Activated naive CD8-positive, alpha-beta T cell treated with anti-CD3 and anti-CD28 coated beads, Interleukin-2, amount 50 U/mL, for 16 hours (primary cell): ENCODE measurements around the gene HTR3B.
"Not testable (repeated sequence)": the region's sequence is repeated elsewhere in the genome, so short reads cannot be mapped to it uniquely, and the experiment has no call there.

Source experiments
- DNase-seq: peaks from one replicate; pipeline ENCODE4 v3.0.0-alpha.2; 2020; ENCODE audit warnings: low read depth, low spot score

Gene HTR3B, protein sequence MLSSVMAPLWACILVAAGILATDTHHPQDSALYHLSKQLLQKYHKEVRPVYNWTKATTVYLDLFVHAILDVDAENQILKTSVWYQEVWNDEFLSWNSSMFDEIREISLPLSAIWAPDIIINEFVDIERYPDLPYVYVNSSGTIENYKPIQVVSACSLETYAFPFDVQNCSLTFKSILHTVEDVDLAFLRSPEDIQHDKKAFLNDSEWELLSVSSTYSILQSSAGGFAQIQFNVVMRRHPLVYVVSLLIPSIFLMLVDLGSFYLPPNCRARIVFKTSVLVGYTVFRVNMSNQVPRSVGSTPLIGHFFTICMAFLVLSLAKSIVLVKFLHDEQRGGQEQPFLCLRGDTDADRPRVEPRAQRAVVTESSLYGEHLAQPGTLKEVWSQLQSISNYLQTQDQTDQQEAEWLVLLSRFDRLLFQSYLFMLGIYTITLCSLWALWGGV

GRCh38 chr11:113904379-113905101 lies at the start of gene HTR3B:
HTR3B (plus strand) TSS chr11:113904796; CDS start chr11:113904934, 138 bp downstream.
- no peak for DNase-seq

DNA sequence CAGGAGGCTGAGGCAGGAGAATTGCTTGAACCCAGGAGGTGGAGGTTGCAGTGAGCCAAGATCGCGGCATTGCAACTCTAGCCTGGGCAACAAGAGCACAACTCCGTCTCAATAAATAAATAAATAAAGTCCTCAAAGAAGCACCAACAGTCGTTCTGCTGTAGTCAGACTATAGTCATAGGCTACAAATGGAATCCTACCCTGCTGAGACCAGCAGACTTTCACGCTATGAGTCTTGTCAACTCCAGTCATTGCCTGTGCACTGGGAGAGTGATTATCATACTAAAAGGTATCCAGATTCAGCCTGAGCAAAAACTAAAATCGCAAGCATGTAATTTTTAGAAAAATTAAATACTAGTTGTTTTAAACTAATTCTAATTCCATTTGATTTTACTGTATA lies 48.8 kb upstream of the HTR3B start:
- no peak for DNase-seq

- no peak for DNase-seq
Observed at GRCh38 chr11:113856966-113857759, 47.4 kb upstream of the HTR3B start.

- no peak for DNase-seq
Observed at GRCh38 chr11:113859665-113860064, 44.9 kb upstream of the HTR3B start.

GRCh38 chr11:113862435-113862834 lies 42.2 kb upstream of the HTR3B start:
- no peak for DNase-seq

DNA sequence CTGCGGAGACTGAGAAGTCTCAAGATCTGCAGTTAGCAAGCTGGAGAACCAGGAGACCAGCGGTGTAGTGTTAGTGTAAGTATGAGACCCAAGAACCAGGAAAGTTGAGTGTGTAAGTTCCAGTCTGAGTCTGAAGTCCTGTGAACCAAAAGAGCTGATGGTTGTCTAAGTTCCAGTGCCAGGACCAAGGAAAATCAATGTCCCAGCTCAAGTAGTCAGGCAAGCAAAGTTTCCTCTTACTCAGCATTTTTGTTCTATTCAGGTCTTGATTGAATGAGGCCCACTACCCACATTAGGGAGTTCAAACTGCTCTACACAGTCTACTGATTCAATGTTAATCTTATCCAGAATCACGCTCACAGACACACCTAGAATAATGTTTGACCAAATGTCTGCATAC lies 40.2 kb upstream of the HTR3B start:
- no peak for DNase-seq

- DNase-seq, result no peak
Observed at GRCh38 chr11:113865873-113866272, 38.7 kb upstream of the HTR3B start.

DNA sequence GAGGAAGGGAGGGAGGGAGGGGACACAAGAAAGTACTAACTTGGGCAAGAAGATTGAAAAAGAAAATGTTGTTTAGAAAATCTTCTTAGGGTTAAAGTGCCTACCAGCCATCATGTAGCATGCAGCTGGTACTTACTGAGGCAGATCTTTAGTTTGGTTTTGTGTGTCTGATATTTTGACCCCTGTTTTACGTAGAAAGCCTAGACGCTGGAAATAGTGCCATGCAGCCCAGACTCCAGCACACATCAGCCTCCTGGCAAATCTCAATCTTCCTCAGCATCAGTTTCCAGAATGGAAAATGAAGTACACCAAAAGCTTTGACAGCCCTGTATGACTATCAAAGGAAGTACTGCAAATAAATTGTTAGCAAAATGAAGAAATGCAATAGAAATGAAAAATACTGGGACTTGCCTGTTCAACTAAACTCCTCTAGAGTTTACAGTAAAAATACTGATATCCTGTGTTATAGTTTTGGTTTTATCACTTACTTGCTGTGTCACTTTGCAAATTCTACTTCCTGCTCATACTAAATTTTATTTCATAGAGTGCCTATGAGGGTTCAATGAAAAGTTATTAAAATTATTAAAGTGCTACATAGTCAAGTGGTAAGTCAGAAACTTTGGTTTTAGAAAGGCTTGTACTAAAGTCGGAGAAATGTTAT lies 36.6 kb upstream of the HTR3B start:
- DNase-seq, result no peak

DNA sequence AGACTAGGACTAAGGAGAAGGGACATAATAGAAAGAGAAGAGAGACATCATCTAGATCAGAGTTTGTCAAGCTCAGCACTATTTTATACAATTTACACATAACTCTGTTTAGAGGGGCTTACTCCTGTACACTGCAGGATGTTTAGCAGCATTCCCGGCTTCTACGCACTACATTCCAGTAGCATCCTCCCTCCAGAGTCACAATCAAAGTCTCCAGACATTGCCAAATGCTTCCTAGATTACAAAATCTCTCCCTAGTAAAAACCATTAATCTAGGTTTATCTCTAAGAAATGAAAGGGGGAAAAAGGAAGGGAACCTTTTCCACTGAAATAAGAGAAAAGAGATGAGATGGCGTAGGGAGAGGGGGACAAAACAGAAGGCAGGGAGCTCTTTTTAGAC lies 33.3 kb upstream of the HTR3B start:
- DNase-seq, result no peak

DNA sequence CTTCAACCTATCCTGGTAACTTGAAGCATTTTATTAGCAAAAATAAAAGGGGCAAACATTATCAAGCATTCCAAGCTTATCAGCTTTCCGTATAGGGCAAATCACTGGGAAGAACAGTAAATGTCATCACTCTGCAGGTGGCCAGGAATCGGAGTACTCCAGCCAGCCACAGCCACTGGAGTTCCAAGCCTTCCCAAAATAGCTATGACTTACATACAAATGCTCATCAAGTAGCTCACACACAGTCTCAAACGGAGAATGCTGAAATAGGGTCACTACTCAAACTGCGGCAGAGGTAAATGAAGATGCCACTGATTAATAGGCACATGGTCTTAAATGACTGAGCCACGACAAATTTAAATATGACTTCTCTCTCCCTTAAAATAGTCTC lies 31.4 kb upstream of the HTR3B start:
- DNase-seq, result no peak

DNA sequence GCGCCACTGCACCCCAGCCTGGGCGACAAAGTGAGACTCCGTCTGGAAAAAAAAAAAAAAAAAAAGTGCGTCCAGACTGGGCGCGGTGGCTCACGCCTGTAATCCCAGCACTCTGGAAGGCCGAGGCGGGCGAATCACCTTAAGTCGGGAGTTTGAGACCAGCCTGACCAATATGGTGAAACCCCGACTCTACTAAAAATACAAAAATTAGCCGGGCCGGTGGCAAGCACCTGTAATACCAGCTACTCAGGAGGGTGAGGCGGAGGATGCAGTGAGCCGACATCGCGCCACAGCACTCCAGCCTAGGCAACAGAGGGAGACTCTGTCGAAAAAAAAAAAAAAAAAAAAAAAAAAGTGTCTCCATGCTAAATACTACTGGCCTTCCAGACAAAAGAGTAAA lies 30.5 kb upstream of the HTR3B start:
- no peak for DNase-seq

DNA sequence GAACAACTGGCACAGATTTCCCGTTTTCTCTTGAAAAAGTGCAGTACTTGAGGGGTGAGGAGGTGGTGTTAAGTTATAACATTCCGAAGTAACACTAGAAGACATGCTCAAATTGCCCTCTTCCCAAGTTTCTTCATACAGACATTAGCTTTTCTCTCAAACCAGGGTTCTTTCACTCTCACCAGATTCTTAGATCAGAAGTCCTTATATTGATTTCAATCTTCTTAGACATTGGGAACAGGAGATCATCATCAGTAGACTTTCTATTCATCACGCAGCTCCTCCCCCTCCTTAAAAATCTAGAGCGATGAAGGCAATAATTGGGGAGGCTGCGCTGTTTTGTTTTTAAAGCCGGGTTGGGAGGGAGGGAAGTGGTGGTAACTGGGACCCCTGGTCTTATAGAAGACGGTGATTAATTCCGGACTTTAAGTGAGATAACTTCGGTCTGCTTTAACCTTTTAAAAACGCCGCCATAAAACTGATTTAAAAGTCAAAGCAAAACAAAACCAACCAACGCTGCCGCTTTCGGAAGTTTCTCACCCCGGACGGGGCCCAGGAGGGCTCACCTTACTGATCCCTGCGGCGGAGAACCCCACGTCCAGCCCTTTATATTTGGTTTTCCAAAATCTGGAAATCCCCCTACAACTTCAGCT lies 29.9 kb upstream of the HTR3B start:
- no peak for DNase-seq

DNA sequence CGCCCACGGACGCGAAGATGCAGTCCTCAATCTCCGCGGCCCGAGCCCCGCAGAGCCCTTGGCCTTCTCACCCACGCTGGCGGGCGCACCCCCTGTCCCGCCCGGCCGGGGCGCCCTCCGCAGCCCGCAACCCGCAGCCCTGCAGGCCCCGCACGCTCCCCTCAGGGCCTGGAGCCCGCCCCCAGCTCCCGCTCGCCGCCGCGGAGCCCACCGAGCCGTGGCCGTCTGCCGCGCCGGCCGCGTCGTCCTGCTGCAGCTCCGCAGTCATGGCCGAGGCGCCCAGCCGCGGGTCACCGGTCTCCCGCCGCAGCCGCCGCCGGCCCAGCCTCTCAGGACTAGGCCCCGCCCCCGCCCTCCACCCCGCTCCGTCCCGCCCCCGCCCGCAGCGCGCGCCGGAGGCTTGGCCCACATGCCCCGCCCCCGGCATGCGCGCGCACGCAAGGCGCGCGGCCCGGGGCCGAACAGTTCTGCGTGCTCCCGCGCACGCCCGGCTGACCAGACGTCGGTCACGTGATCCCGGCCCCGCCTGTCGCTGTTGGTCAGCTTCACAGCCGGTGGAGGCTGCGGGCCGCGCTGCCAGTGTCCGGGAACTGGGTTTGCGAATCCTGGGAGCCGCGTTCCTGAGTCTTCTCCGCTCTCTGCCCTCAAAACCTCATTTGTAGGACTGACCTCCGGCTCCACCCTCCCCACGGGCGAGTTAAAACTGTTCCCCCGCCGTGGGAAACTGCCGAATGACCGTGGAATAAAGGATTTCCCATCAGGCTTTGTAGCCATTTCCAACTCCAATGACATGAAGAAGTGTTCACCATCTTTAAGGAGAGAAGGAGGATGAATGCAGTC lies 29.1 kb upstream of the HTR3B start, which contains the start of gene USP28:
Gene USP28, minus strand, starts transcription at position 339 of the 840 bp plus-strand sequence. Its CDS starts 71 bp downstream, at position 268.
- DNase-seq, result peak; percentile 39

- no peak for DNase-seq
Observed at GRCh38 chr11:113876074-113876797, 28.4 kb upstream of the HTR3B start.

GRCh38 chr11:113876798-113877669 lies 27.6 kb upstream of the HTR3B start:
- no peak for DNase-seq

- no peak for DNase-seq
Observed at GRCh38 chr11:113877670-113878055, 26.9 kb upstream of the HTR3B start.

- DNase-seq, result not testable (repeated sequence)
Observed at GRCh38 chr11:113879446-113879845, 25.1 kb upstream of the HTR3B start.

- DNase-seq, result no peak
Observed at GRCh38 chr11:113880971-113881370, 23.6 kb upstream of the HTR3B start.
